SK-N-SH treated with all-trans-retinoic acid at 6 μM for 48 hours (cell line): ENCODE data around the gene CEMP1.

ENCODE experiments used
- ARNTL ChIP-seq: fragments of 450-650 bp; formaldehyde crosslinking; IDR thresholded peaks from 2 replicates; pipeline ENCODE4 v1.5.0; 2020; ENCODE audit warnings: low read depth, mild to moderate bottlenecking, moderate library complexity, borderline replicate concordance
- ESRRG ChIP-seq: fragments of 250-450 bp; sonication (Bioruptor Pico); IDR thresholded peaks from 2 replicates; pipeline ENCODE4 v1.6.1; 2021; ENCODE audit warnings: mild to moderate bottlenecking
- PATZ1 ChIP-seq: fragments of 250-450 bp; sonication (Bioruptor Pico); IDR thresholded peaks from 2 replicates; pipeline ENCODE4 v1.8.0; 2020; ENCODE audit warnings: mild to moderate bottlenecking, moderate library complexity, borderline replicate concordance
- PPARA ChIP-seq: fragments of 250-450 bp; sonication (Bioruptor Pico); IDR thresholded peaks from 2 replicates; pipeline ENCODE4 v1.5.0; 2020; ENCODE audit warnings: mild to moderate bottlenecking, borderline replicate concordance
- TCF4 ChIP-seq: fragments of 250-450 bp; sonication (Bioruptor Pico); IDR thresholded peaks from 2 replicates; pipeline ENCODE4 v1.8.0; 2021; ENCODE audit warnings: mild to moderate bottlenecking, moderate library complexity, borderline replicate concordance
- TOX ChIP-seq: fragments of 250-450 bp; sonication (Bioruptor Pico); IDR thresholded peaks from 2 replicates; pipeline ENCODE4 v1.8.0; 2021; ENCODE audit warnings: mild to moderate bottlenecking, moderate library complexity, borderline replicate concordance
- ZC3H10 ChIP-seq: fragments of 250-450 bp; sonication (Bioruptor Pico); IDR thresholded peaks from 2 replicates; pipeline ENCODE4 v1.5.1; 2021; ENCODE audit warnings: mild to moderate bottlenecking, moderate library complexity
- ZFP3 ChIP-seq: fragments of 250-450 bp; sonication (Bioruptor Pico); IDR thresholded peaks from 2 replicates; pipeline ENCODE4 v1.5.0; 2020; ENCODE audit warnings: mild to moderate bottlenecking, moderate library complexity
- ZNF565 ChIP-seq: fragments of 450-650 bp; formaldehyde crosslinking; conservative IDR thresholded peaks from 2 replicates; pipeline ENCODE4 v1.5.0; 2020; ENCODE audit warnings: low read depth, mild to moderate bottlenecking, moderate library complexity
- TF ChIP-seq, protein P1 (sequence below): fragments of 250-450 bp; sonication (Bioruptor Pico); IDR thresholded peaks from 2 replicates; pipeline ENCODE4 v1.5.1; 2021; ENCODE audit warnings: mild to moderate bottlenecking, moderate library complexity
- TF ChIP-seq, protein P2 (sequence below): fragments of 250-450 bp; sonication (Bioruptor Pico); IDR thresholded peaks from 2 replicates; pipeline ENCODE4 v1.5.1; 2020; ENCODE audit warnings: low read depth, mild to moderate bottlenecking, moderate library complexity

GRCh38 chr16:2489581-2489980 lies 41.6 kb downstream of the CEMP1 start:
- TF ChIP-seq TCF4 (CRISPR knock-in tag) (no peak), PATZ1 (no peak), ZC3H10 (no peak), ESRRG (CRISPR knock-in tag) (no peak), ZFP3 (CRISPR knock-in tag) (no peak), ZNF565 (CRISPR knock-in tag) (no peak), ARNTL (CRISPR knock-in tag) (no peak), PPARA (CRISPR knock-in tag) (no peak), TOX (CRISPR knock-in tag) (no peak)
- TF ChIP-seq, protein P1, sequence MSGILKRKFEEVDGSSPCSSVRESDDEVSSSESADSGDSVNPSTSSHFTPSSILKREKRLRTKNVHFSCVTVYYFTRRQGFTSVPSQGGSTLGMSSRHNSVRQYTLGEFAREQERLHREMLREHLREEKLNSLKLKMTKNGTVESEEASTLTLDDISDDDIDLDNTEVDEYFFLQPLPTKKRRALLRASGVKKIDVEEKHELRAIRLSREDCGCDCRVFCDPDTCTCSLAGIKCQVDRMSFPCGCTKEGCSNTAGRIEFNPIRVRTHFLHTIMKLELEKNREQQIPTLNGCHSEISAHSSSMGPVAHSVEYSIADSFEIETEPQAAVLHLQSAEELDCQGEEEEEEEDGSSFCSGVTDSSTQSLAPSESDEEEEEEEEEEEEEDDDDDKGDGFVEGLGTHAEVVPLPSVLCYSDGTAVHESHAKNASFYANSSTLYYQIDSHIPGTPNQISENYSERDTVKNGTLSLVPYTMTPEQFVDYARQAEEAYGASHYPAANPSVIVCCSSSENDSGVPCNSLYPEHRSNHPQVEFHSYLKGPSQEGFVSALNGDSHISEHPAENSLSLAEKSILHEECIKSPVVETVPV (CRISPR knock-in tag) = no peak
- TF ChIP-seq, protein P2, sequence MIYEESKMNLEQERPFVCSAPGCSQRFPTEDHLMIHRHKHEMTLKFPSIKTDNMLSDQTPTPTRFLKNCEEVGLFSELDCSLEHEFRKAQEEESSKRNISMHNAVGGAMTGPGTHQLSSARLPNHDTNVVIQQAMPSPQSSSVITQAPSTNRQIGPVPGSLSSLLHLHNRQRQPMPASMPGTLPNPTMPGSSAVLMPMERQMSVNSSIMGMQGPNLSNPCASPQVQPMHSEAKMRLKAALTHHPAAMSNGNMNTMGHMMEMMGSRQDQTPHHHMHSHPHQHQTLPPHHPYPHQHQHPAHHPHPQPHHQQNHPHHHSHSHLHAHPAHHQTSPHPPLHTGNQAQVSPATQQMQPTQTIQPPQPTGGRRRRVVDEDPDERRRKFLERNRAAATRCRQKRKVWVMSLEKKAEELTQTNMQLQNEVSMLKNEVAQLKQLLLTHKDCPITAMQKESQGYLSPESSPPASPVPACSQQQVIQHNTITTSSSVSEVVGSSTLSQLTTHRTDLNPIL = no peak
